CD4-positive, CD25-positive, alpha-beta regulatory T cell (primary cell): ENCODE results near the gene ZXDA. TPM values are rescaled to one million over a fixed set of nuclear protein-coding genes. Genes with fewer than 3 reads are reported as not detected.
"Not testable (repeated sequence)": the region's sequence is repeated elsewhere in the genome, so short reads cannot be mapped to it uniquely, and the experiment has no call there.

ENCODE experiments used
- ATAC-seq, 2 donors: fragments of 150-1000 bp; cut with Tn5 transposase; one replicate each; pipeline ENCODE4 v1.10.0; 2021; ENCODE audit warnings: low read depth in 2 of 2, moderate number of reproducible peaks in 2 of 2, moderate library complexity in 1 of 2
- DNase-seq, 3 donors: peaks; one replicate each; pipeline versions ENCODE4 v3.0.0 to v3.0.0-alpha.2; 2012 to 2022; ENCODE audit warnings: mixed read lengths in 1 of 3
- H3K27ac ChIP-seq: one replicate; pipeline ENCODE4 v1.7.0; 2013; ENCODE audit warnings: mild to moderate bottlenecking, low read length; ENCODE audit not compliant: insufficient read depth, poor library complexity, severe bottlenecking
- H3K27me3 ChIP-seq: one replicate; pipeline ENCODE4 v1.7.0; 2013; ENCODE audit warnings: low read length; ENCODE audit not compliant: control insufficient read depth, insufficient read depth
- H3K36me3 ChIP-seq: one replicate; pipeline ENCODE4 v1.7.0; 2013; ENCODE audit warnings: mild to moderate bottlenecking, low read length, moderate library complexity; ENCODE audit not compliant: control insufficient read depth, insufficient read depth
- H3K4me1 ChIP-seq: 2 replicates; pipeline ENCODE4 v1.7.0; 2013; ENCODE audit warnings: mild to moderate bottlenecking, low read length; ENCODE audit not compliant: insufficient read depth, control insufficient read depth, poor library complexity, severe bottlenecking
- H3K4me3 ChIP-seq: one replicate; pipeline ENCODE4 v1.7.0; 2013; ENCODE audit warnings: low read depth, mild to moderate bottlenecking, low read length, moderate library complexity
- H3K9me3 ChIP-seq, 2 experiments: 1 replicate in 1 of 2; 2 replicates in 1 of 2; pipeline ENCODE4 v1.7.0; 2013; ENCODE audit warnings: low read length in 2 of 2, mild to moderate bottlenecking in 1 of 2, moderate library complexity in 1 of 2; ENCODE audit not compliant: control insufficient read depth in 2 of 2
- H3K27ac Mint-ChIP-seq, 3 donors: one replicate each; pipeline ENCODE4 v1.8.0; 2020 to 2022; ENCODE audit warnings: mild to moderate bottlenecking in 3 of 3, mixed read lengths in 3 of 3, moderate library complexity in 2 of 3
- H3K27me3 Mint-ChIP-seq: one replicate; pipeline ENCODE4 v1.8.0; 2022; ENCODE audit warnings: mild to moderate bottlenecking, mixed read lengths
- H3K36me3 Mint-ChIP-seq: one replicate; pipeline ENCODE4 v1.8.0; 2020; ENCODE audit warnings: mixed read lengths
- H3K4me1 Mint-ChIP-seq, 4 donors: one replicate each; pipeline ENCODE4 v1.8.0; 2020 to 2022; ENCODE audit warnings: mixed read lengths in 4 of 4, mild to moderate bottlenecking in 1 of 4
- H3K4me3 Mint-ChIP-seq, 4 donors: one replicate each; pipeline ENCODE4 v1.8.0; 2020 to 2022; ENCODE audit warnings: mild to moderate bottlenecking in 4 of 4, mixed read lengths in 4 of 4, moderate library complexity in 3 of 4
- H3K9me3 Mint-ChIP-seq, 7 donors: one replicate each; pipeline ENCODE4 v1.8.0; 2020 to 2022; ENCODE audit warnings: mixed read lengths in 7 of 7, mild to moderate bottlenecking in 3 of 7, moderate library complexity in 2 of 7
- polyA plus RNA-seq, 4 donors: library from polyadenylated mRNA; unstranded; fragments of 300-500 nt; fragmentation: Illumina TruSeq; gene quantifications; one replicate each; pipeline ENCODE4 v1.2.3, GENCODE V29; 2021
- total RNA-seq: library from RNA; stranded (reverse); gene quantifications from one replicate; pipeline ENCODE4 v1.2.3, GENCODE V29; 2022

ZXDA gene, protein sequence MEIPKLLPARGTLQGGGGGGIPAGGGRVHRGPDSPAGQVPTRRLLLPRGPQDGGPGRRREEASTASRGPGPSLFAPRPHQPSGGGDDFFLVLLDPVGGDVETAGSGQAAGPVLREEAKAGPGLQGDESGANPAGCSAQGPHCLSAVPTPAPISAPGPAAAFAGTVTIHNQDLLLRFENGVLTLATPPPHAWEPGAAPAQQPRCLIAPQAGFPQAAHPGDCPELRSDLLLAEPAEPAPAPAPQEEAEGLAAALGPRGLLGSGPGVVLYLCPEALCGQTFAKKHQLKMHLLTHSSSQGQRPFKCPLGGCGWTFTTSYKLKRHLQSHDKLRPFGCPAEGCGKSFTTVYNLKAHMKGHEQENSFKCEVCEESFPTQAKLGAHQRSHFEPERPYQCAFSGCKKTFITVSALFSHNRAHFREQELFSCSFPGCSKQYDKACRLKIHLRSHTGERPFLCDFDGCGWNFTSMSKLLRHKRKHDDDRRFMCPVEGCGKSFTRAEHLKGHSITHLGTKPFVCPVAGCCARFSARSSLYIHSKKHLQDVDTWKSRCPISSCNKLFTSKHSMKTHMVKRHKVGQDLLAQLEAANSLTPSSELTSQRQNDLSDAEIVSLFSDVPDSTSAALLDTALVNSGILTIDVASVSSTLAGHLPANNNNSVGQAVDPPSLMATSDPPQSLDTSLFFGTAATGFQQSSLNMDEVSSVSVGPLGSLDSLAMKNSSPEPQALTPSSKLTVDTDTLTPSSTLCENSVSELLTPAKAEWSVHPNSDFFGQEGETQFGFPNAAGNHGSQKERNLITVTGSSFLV
- total RNA-seq, result 20.0 TPM
- 1 to 10 TPM; 2.5 to 4.1 (median 3.1) TPM for polyA plus RNA-seq

GRCh38 chrX:57910287-57910912 lies at the start of gene ZXDA:
Gene ZXDA, minus strand, starts transcription at chrX:57910458. Its CDS starts 38 bp downstream, at chrX:57910420.
- H3K27me3 Mint-ChIP-seq, H3K36me3 Mint-ChIP-seq, H3K27me3 ChIP-seq, H3K36me3 ChIP-seq, H3K9me3 Mint-ChIP-seq, H3K9me3 ChIP-seq: not testable (repeated sequence)
- Mint-ChIP-seq H3K27ac (peak within 1 kb of the TSS; percentile 96 to 99 (median 96)), H3K4me1 (peaks cover 12 to 38% (median 17%) of the 10 kb centered on the region in 4 donors), H3K4me3 (peak within 1 kb of the TSS; percentile 73 to 94 (median 87))
- peak within 1 kb of the TSS; percentile 78 for H3K27ac ChIP-seq
- peak within 1 kb of the TSS; percentile 83 for H3K4me3 ChIP-seq
- ATAC-seq (peak; percentile 62 to 70), DNase-seq (peak in 2 of 3 donors; percentile 47 to 48)
- H3K4me1 ChIP-seq, result peaks cover 21% of the 10 kb centered on the region

DNA sequence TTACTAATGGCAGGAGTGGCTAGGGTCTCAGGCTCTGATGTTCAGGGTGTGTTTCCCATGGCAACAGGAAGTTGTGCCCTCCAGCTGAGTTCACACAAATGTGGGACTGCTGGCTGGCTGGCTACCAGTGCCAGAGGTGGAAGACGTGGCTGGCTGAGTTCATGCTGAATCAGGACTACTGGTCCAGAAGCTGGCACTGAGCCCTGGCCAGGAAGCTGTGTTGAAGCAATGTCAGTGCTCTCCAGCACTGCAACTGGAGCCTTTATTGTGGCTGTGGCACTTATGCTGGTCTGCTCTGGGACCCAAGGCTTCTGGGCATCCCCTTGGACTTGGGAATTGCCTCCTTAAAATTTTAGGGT lies 42.0 kb upstream of the ZXDA start:
- Histone ChIP-seq H3K27me3 (no peaks in the 10 kb centered on the region), H3K4me1 (no peaks in the 10 kb centered on the region), H3K9me3 (no peaks in the 10 kb centered on the region), H3K36me3 (no peaks in the 10 kb centered on the region), H3K4me3 (no peak overlapping the region), H3K27ac (no peak overlapping the region)
- no peak overlapping the region for H3K27ac Mint-ChIP-seq
- DNase-seq (no peak), ATAC-seq (no peak)
- H3K9me3 Mint-ChIP-seq, result peaks cover 0 to 11% (median 2%) of the 10 kb centered on the region in 7 donors
- no peak overlapping the region for H3K4me3 Mint-ChIP-seq
- no peaks in the 10 kb centered on the region for H3K36me3 Mint-ChIP-seq
- no peaks in the 10 kb centered on the region for H3K27me3 Mint-ChIP-seq
- H3K4me1 Mint-ChIP-seq, result no peaks in the 10 kb centered on the region

- H3K4me3 Mint-ChIP-seq, result no peak overlapping the region
- Histone ChIP-seq H3K4me1 (no peaks in the 10 kb centered on the region), H3K36me3 (no peaks in the 10 kb centered on the region), H3K4me3 (no peak overlapping the region), H3K27ac (no peak overlapping the region), H3K9me3 (no peaks in the 10 kb centered on the region), H3K27me3 (no peaks in the 10 kb centered on the region)
- no peaks in the 10 kb centered on the region for H3K4me1 Mint-ChIP-seq
- no peaks in the 10 kb centered on the region for H3K27me3 Mint-ChIP-seq
- no peaks in the 10 kb centered on the region for H3K36me3 Mint-ChIP-seq
- peak in 1 of 3 donors; percentile 2 for DNase-seq
- H3K9me3 Mint-ChIP-seq, result peaks cover 0 to 8% (median 2%) of the 10 kb centered on the region in 7 donors
- no peak overlapping the region for H3K27ac Mint-ChIP-seq
- peak; percentile 12 to 34 for ATAC-seq
These were observed 41.5 kb upstream of the ZXDA start for GRCh38 chrX:57951666-57952319.

DNA sequence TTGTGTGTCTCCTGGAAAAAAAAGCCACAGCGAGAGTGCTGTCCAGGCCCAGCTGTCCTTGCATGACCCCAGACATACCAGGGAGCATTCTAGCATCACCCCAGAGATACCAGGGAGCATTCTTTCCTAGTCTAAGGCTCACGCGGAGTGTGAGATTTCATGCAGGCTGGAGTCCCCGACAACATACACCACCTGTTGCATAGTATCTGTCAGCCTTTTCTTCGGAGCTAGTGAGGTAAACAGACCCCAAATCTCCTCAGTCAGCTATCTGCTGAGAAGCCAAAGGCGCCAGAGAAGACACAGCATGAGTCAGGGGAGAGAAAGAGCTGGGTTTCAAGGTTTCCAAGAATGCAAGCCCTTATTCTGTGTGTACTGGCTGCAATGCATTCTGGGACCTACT lies 23.1 kb upstream of the ZXDA start:
- no peaks in the 10 kb centered on the region for H3K4me1 Mint-ChIP-seq
- Histone ChIP-seq H3K36me3 (no peaks in the 10 kb centered on the region), H3K27ac (no peak overlapping the region), H3K27me3 (no peaks in the 10 kb centered on the region), H3K4me3 (no peak overlapping the region), H3K4me1 (no peaks in the 10 kb centered on the region), H3K9me3 (no peaks in the 10 kb centered on the region)
- no peaks in the 10 kb centered on the region for H3K9me3 Mint-ChIP-seq
- no peaks in the 10 kb centered on the region for H3K27me3 Mint-ChIP-seq
- DNase-seq (no peak), ATAC-seq (no peak)
- no peaks in the 10 kb centered on the region for H3K36me3 Mint-ChIP-seq
- H3K27ac Mint-ChIP-seq, result no peak overlapping the region
- no peak overlapping the region for H3K4me3 Mint-ChIP-seq

DNA sequence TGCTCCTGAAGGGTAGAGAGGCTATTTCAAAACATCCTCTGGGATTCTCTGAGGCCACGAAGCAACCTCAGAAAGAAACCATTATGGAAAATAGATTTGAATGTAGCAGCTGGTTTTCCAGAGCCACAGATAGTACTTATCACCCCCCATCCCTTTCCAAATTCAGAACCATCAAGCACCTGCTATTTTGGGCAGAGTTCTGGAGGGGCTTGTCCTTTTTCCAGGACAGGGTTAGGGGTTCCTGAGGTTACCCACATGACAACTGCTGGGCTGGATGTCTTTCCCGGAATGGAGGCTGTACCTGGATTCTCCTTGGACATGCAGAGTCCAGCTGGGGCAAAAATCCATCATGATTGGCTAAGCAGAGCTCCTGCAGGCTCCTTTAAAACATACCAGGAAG lies 22.0 kb upstream of the ZXDA start:
- H3K9me3 Mint-ChIP-seq, result no peaks in the 10 kb centered on the region
- no peaks in the 10 kb centered on the region for H3K36me3 Mint-ChIP-seq
- no peaks in the 10 kb centered on the region for H3K27me3 ChIP-seq
- no peaks in the 10 kb centered on the region for H3K9me3 ChIP-seq
- no peak overlapping the region for H3K4me3 ChIP-seq
- H3K27ac ChIP-seq, result no peak overlapping the region
- no peaks in the 10 kb centered on the region for H3K27me3 Mint-ChIP-seq
- no peaks in the 10 kb centered on the region for H3K36me3 ChIP-seq
- no peaks in the 10 kb centered on the region for H3K4me1 Mint-ChIP-seq
- DNase-seq (no peak), ATAC-seq (no peak)
- H3K4me1 ChIP-seq, result no peaks in the 10 kb centered on the region
- no peak overlapping the region for H3K27ac Mint-ChIP-seq
- H3K4me3 Mint-ChIP-seq, result no peak overlapping the region

- no peak for DNase-seq
- H3K4me1 Mint-ChIP-seq, result no peaks in the 10 kb centered on the region
- no peaks in the 10 kb centered on the region for H3K36me3 Mint-ChIP-seq
These were observed 19.8 kb upstream of the ZXDA start for GRCh38 chrX:57930051-57930450.

DNA sequence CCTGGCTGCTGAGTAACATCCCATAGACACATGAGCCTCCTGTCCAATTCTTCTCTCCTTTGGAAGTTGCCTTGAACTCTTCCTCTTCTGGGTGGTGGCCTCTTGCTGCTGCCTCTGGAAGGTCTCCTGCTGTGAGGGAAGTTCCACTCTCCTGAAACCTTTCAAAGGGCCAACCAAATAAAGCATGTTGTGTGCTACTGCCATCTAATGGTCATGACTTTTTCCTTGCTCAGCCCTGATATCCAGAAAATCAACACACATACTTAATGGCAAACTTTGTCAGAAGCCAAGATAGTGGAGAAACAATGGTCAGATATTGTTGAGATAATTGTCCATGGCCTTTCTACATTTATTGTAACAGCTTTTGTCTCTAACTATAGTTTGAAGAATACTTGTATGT lies 19.1 kb upstream of the ZXDA start:
- ATAC-seq, result no peak
- peak in 1 of 3 donors; percentile 30 for DNase-seq
- H3K27ac Mint-ChIP-seq, result no peak overlapping the region

More at GRCh38 chrX:57930051-57930450, 19.8 kb upstream of the ZXDA start:
- no peaks in the 10 kb centered on the region for H3K9me3 Mint-ChIP-seq
- no peak for ATAC-seq
- no peak overlapping the region for H3K4me3 ChIP-seq
- no peaks in the 10 kb centered on the region for H3K4me1 ChIP-seq
- H3K4me3 Mint-ChIP-seq, result no peak overlapping the region
- no peaks in the 10 kb centered on the region for H3K36me3 ChIP-seq
- H3K27me3 Mint-ChIP-seq, result no peaks in the 10 kb centered on the region
- no peaks in the 10 kb centered on the region for H3K27me3 ChIP-seq
- H3K27ac ChIP-seq, result no peak overlapping the region
- H3K27ac Mint-ChIP-seq, result no peak overlapping the region
- no peaks in the 10 kb centered on the region for H3K9me3 ChIP-seq

More for the DNA sequence above, 19.1 kb upstream of the ZXDA start:
- no peaks in the 10 kb centered on the region for H3K4me1 ChIP-seq
- Mint-ChIP-seq H3K9me3 (no peaks in the 10 kb centered on the region), H3K36me3 (no peaks in the 10 kb centered on the region), H3K4me1 (no peaks in the 10 kb centered on the region), H3K4me3 (no peak overlapping the region), H3K27me3 (no peaks in the 10 kb centered on the region)
- no peaks in the 10 kb centered on the region for H3K27me3 ChIP-seq
- no peaks in the 10 kb centered on the region for H3K9me3 ChIP-seq
- H3K4me3 ChIP-seq, result no peak overlapping the region
- H3K27ac ChIP-seq, result no peak overlapping the region
- no peaks in the 10 kb centered on the region for H3K36me3 ChIP-seq
